CD4-positive, alpha-beta T cell treated with Interleukin-15 for 4 hours (primary cell): ENCODE data around the gene ASB11.
"Not testable (repeated sequence)": the region's sequence is repeated elsewhere in the genome, so short reads cannot be mapped to it uniquely, and the experiment has no call there.

Source experiments
- DNase-seq: peaks from one replicate; pipeline ENCODE4 v3.0.0-alpha.2; 2020; ENCODE audit warnings: low spot score

ASB11 gene

GRCh38 chrX:15305899-15306298 lies 9.5 kb downstream of the ASB11 start:
- not testable (repeated sequence) for DNase-seq

- DNase-seq: no peak
Observed at GRCh38 chrX:15301924-15302323, 13.5 kb downstream of the ASB11 start.

DNA sequence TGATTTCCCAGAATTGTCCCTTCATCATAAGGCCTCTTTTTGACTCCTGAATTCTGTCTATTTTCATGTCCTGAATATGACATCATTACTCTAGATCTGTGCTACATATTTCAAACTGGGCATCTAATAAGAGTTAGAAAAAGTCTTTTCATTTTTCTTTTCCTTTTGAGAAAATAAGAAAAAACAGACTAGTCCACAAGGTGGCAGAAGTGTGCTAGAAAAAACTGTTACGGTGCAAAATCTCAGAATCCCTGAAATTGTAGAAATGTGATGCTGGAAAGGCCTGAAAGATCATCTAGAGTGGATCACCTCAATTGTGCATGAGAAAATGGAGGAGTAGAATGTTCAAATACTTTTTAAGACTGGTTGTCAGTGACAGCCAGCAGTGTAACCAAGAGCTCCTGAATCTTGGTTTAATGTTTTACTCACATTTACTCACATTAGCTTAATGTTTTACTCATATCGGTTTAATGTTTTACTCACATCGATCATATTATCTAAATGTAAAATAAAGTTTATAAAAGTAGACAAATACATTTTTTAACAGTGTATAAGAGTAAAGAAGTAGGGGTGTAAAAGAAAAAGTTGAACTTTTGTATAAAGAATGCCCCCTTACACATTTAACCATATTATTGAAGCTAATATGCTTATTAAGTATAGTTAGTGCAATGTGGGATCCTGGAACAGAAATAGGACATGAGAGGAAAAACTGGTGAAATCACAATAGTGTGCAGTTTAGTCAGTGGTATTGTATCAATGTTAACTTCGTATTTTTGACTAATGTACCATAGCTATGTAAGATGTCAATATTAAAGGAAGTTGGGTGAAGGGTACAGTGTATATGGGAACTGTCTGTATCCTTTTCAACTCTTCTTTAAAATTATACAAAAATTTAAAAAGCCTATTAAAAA lies 15.2 kb downstream of the ASB11 start:
- DNase-seq: no peak

DNA sequence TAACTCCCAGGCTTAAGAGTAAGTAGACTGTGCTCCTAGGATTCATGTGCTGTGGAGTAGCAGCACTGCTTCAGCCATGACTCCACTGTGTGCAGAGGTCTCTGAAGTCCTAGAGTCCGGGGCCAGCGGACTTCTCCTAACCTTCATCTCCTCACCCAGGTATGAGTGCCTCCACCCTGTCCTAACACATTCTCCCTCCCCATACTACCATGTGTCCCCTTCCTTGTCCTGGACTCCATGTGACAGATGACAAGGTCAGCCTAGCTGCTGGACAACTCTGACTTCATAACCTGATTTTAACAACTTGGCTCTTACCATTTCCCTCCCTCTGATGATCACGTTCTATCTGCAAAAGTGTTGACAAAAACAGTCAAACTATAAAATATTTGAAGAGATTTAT lies 16.7 kb downstream of the ASB11 start:
- no peak for DNase-seq

GRCh38 chrX:15298201-15298600 lies 17.2 kb downstream of the ASB11 start:
- no peak for DNase-seq

GRCh38 chrX:15293451-15293850 lies 22.0 kb downstream of the ASB11 start:
- no peak for DNase-seq

GRCh38 chrX:15292861-15293260 lies 22.6 kb downstream of the ASB11 start:
- no peak for DNase-seq

DNA sequence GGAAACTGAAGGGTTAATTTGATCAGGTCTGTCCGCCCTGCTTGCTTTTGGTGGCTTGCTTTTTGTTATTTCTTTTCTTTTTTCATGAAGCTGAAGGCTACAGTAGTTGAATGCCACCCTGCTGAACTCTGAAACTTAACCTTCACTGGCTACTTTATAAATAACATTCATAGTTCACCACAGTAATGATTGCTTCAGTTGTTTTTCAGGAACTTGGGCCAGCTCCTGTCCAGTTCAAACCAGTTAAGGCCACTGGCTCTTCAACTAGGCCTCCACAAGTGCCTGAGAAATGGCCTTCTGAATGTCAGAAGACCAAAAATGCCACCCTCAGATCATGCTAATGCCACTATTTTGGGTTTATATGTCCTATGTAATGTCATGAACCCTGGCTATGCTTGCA lies 37.8 kb downstream of the ASB11 start:
- DNase-seq: no peak

GRCh38 chrX:15274946-15275345 lies 40.5 kb downstream of the ASB11 start:
- DNase-seq: no peak

- DNase-seq: not testable (repeated sequence)
Observed at GRCh38 chrX:15273275-15273674, 42.2 kb downstream of the ASB11 start.

DNA sequence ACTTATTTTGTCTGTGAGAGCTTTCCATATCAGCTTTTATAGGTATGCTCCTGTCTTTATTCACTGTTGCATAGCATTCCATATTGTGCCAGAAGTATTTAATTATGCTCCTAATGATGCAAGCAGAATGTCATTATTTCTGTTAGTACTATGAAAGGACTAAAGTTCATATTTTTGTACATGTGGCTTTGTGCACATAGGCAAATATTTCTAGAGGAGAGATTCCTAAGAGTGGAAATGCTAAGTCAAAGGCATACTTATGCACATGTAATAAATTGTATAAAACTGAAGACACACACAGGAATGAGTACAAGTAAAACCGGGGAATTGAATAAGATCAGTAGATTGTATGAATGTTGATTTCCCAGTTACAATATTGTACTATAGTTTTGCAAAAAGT lies 43.7 kb downstream of the ASB11 start:
- no peak for DNase-seq

DNA sequence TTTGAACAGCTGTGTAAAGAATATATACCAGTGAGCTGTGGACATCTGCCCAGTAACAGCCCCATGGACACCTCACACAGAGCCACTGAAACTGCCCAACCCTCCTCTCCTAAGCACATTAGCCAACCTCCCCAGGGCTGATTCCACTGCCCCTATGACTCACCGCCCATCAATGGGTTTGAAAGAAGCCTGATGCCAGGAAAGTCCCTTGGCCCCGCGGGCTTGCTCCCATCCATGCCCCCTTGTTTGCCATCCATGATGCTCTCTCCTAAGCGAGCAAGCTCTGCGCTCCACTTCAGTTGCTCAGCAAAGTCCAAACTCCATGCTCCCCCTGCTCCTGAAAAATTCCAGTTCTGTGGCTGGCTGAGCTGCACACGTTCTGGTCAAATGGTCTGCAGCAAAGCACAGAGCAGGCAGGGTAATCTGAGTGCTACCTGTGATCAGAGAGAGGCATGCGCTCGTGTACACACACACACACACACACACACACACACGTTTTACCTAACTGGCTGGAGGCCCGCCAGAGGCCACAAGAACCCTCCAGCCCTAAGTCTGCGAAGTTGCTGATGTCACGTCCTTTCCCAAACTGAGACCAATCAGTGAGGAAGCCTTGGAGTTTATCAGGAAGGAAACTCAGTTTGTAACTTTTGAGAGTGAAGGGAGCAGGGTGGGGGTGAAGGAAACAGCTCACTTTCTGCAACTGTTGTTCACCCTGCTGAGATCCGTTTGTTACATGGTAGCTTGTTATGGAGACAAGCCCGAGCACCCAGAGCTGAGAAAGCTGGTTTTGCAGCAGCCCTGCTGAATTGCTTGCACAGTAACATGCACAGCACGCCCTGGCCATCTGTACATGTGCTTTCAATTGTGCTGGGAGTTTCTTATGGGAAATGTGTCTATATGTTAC lies 45.6 kb downstream of the ASB11 start, which contains the start of gene ASB9:
Gene ASB9 (minus strand): TSS at position 466 of the 904 bp plus-strand sequence. CDS start 209 bp downstream, at position 257.
- peak; percentile 3 for DNase-seq

- DNase-seq: no peak
Observed at GRCh38 chrX:15269120-15269519, 46.3 kb downstream of the ASB11 start.

DNA sequence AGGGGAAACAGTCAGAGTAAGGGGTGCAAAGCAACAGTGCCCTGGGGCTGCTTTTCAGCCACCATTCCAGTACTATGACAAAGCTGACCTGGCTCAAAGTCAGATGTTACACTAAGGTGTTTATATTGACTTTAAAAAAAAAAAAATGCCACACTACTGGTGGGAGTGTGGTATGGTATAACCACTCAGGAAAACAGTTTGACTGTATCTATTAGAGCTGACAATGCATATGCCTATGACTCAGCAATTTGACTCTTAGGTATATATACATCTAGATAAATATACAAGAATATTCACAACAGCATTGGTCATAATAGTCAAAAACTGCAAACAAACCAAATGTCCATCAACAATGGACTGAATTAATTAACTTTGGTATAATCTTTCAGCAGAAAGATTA lies 60.6 kb downstream of the ASB11 start:
- DNase-seq: no peak

- DNase-seq: no peak
Observed at GRCh38 chrX:15245896-15246295, 69.5 kb downstream of the ASB11 start.

- no peak for DNase-seq
Observed at GRCh38 chrX:15244421-15244820, 71.0 kb downstream of the ASB11 start.

DNA sequence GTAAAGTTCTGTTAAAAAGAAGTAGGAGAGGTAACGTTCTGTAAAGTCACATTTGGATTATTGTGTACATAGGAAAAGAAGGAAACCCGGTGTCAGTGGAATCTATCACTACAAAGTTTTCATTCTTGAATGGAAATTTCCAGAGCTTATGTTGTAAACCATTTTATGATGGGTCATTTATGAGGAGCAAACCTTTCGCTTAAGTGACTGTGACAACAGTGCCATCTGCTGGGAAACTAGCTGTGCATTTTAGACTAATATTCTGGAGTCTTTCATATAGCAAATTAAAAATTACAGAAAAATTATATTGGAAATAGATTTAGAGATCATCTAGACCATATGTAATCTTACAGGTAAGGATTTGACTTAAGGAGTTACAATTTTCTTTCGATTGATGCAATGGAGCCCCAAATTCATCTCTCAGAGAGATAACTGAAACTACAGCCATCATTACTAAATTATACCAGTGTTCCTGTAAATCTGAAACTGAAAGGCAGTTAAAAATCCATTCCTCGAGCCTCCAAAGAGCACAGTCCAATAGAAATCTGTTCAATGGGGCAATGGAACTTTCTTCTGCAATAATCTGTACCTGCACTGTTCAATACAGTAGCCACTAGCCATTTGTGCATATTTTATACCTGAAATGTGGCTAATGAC lies 72.4 kb downstream of the ASB11 start:
- peak; percentile 54 for DNase-seq

DNA sequence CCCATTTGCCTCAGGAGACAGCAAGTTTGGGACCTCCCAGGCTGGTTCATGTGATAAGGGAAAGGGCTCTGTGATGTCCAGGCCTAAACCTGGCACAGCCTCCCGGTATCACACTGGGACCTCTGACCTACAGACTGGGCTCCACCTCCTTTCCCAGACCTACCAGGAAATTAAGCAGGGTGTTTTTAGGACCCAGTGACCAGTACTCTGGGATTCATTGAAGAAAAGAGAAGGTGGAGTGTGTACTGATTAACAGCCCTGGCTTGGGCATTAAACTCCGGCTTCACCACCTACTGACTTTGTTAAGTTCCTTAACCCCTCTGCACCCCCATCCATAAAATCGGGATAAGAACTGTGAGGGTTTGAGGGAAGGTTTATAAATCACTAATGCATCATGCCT lies 74.1 kb downstream of the ASB11 start:
- no peak for DNase-seq

DNA sequence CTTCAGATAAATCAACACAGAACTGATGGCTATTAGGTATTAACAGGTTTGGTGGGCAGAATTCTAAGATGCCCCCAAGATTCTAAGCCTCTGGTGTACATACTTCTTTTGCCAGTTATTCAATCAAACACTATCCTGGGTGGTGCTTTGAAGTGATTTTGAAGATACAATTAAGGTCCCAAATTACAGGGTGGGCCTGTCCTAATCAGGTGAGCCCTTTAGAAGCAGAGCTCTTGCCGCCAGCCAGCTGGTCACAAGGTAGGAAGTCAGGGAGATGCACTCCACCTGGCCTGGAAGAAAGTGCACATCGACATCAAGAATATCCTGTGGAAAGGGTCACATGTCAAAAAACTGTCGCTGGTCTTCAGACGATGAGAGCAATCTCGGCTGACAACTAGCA lies 75.0 kb downstream of the ASB11 start:
- no peak for DNase-seq

GRCh38 chrX:15236146-15236545 lies 79.3 kb downstream of the ASB11 start:
- no peak for DNase-seq

DNA sequence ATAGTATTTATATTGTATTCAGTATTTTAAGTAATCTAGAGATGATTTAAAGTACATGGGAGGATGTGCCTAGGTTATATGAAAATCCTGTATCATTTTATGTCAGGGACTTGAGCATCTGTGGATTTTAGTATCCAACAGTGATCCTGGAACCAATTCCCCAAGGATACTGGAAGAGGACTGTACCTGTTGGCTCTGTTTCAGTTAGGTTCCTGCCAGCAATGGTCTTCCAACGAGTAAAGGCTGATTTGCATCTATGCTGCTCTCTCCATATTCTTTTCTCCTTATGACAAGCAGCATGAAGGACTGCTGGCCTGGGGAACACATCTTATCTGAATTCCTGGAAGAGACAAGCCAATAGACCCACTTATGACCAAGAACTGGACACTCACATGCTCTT lies 80.4 kb downstream of the ASB11 start:
- DNase-seq: no peak

GRCh38 chrX:15233416-15234015 lies 81.9 kb downstream of the ASB11 start:
- no peak for DNase-seq
